Activated CD4-positive, CD25-positive, alpha-beta regulatory T cell treated with anti-CD3 and anti-CD28 coated beads, Interleukin-2, amount 50 U/mL, for 72 hours (primary cell): ENCODE measurements around the gene PTPRCAP.
A peak's percentile ranks its signal among the peaks of the same experiment; 100 is the strongest.

Experiments used
- DNase-seq: peaks from one replicate; pipeline ENCODE4 v3.0.0; 2021

The PTPRCAP gene

DNA sequence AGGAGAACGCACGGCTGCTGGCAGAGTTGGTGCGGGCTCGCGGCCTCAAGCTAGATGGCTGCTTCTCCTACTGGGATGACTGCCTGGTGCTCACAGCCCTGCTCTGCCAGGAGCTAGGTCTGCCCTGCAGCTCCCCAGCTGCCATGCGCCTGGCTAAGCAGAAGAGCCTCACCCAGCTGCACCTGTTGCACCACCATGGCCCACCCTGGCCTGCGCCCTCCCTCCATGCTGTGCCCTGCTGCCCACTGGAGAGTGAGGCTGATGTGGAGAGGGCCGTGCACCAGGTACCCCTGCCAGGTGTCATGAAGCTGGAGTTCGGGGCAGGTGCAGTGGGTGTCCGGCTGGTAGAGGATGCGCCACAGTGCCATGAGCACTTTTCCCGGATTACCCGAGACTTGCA is 14.0 kb downstream of the PTPRCAP start:
- DNase-seq = no peak

DNA sequence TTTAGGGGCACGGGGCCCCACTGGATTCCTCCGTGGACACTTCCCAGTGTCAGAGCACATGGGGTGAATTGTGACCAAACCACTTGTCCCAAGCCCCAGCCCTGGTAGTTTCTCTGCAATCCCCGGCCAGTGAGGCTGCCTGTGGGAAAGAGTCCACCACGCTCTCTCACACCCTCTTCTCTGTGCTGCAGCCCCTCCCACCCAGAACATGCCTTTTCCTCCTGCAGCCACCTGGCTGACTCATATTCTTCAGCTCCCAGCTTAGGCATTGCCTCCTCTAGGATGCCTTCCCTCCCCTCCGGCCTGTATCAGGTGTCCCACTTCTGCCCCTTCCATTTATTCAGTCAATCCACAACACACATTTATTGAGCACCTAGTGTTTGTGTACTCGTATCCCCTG is 14.6 kb downstream of the PTPRCAP start:
- no peak for DNase-seq

- no peak for DNase-seq
Measured at GRCh38 chr11:67421430-67422031, 16.0 kb downstream of the PTPRCAP start.

GRCh38 chr11:67420646-67421429 is 16.6 kb downstream of the PTPRCAP start:
- peak; percentile 99 for DNase-seq

- no peak for DNase-seq
Measured at GRCh38 chr11:67420147-67420645, 17.3 kb downstream of the PTPRCAP start.

- DNase-seq = no peak
Measured at GRCh38 chr11:67419325-67420049, 18.0 kb downstream of the PTPRCAP start.

DNA sequence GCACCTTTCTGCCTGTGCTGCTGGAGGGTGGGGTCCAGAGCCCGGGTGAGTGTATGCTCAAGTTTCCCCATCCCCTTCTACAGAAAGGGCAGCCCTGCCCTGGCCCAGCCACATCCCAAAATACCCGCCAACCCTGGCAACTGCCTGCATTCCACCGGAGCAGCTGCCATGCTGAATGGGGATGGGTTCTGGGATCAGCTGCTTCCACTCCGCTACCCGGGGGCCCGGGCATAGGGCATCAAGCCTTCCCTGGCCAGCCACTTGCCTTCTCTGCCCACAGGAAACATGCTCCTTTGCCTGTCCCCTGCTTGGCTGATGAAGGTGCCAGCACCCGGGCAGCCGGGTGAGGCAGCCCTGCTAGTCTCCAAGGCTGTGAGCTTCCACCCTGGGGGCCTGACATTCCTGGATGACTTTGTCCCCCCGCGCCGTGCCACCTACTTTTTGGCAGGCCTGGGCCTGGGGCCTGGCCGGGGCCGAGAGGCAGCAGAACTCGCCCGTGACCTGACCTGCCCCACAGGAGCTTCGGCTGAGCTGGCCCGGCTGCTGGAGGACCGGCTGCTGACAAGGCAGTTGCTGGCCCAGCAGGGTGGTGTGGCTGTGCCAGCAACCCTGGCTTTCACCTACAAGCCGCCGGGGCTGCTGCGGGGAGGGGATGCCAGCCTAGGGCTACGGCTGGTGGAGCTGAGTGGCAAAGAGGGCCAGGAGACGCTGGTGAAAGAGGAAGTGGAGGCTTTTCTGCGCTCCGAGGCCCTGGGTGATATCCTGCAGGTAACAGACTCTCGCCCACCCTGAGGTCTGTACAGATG is 18.8 kb downstream of the PTPRCAP start:
- no peak for DNase-seq

DNA sequence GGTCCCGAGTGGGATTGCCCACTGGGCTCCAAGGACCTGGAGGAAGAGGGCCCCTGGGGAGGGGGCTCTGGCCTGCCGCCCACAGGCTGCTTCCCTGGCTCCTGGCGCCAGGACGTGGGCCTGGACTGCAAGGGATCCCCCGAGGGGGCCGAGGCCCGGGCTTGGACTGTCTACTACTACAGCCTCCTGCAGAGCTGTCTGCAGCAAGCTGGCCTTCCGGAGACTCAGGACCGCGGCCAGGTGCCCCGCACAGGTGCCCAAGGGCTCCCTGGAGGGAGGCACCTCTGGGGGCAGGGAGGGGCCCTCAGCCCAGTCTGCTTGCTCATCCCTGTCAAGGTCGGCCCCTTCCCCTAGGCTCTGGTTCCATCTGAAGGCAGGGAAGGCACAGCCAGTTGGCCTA is 20.1 kb downstream of the PTPRCAP start:
- no peak for DNase-seq

DNA sequence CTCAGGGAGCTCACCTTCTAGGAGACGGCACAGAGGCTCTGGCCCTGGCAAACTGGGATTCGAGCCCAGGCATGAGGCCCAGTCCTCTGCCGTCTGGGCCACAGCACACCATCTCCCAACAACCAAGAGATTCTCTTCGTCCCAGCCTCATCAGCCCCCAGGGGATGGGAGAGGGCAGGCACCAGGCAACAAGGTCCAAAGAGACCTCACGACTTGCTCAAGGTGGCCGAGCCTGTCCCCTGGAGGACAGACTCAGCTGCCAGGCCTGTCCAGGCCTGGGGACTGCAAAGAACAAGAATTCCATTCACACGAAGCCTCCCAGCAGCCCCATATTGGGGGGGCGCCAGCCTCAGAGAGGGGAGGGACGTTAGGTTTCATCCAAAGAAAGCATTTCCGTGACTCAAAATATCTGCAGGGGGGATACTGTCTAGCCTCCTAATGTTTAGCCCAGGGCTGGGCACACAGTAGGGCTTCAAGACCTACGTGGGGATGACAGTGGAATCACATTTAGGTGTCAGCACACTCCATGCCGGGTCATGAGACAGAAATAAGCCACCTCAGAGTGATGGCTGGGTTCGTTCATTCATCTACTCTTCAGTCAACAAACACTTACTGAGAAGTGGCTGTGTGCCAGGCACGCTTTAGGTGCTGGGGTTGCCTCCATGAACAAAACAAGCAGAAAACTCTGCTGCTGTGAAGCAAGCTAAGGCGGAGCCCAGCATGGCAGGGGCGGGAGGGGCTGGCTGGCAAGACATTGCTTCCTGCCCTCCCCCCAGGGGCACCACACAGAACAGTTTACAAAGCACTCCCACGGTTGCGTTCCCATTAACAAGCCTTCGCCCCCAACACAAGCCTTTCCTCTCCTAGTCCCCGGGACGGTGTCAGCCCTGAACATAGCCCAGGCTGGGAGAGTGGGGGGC is 20.8 kb downstream of the PTPRCAP start:
- DNase-seq = no peak

GRCh38 chr11:67415501-67416304 is 21.8 kb downstream of the PTPRCAP start, which contains the start of gene CARNS1:
Gene CARNS1 (plus strand): TSS chr11:67415678. CDS start chr11:67416200, 522 bp downstream.
- DNase-seq = no peak

- DNase-seq = no peak
Measured at GRCh38 chr11:67413266-67413849, 24.1 kb downstream of the PTPRCAP start.

GRCh38 chr11:67412495-67413179 is 24.8 kb downstream of the PTPRCAP start:
- DNase-seq = no peak

DNA sequence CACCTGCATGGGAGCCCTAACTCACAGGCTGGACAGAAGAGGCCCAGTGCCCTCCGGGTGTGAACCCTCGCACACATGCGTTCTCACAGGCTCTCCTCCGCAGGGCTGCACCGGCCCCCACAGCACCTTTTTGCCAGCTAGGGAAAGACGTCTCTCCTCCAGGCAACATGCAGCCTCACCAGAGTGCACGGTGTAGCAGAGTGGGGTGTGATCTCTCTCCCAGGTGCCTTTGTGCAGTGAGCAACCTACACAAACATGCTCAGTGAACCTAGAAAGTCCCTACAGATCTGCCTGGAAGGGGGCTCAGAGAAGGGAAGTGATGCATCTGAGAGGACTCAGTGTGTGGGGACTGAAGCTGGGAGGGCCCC is 25.7 kb downstream of the PTPRCAP start:
- DNase-seq = no peak

DNA sequence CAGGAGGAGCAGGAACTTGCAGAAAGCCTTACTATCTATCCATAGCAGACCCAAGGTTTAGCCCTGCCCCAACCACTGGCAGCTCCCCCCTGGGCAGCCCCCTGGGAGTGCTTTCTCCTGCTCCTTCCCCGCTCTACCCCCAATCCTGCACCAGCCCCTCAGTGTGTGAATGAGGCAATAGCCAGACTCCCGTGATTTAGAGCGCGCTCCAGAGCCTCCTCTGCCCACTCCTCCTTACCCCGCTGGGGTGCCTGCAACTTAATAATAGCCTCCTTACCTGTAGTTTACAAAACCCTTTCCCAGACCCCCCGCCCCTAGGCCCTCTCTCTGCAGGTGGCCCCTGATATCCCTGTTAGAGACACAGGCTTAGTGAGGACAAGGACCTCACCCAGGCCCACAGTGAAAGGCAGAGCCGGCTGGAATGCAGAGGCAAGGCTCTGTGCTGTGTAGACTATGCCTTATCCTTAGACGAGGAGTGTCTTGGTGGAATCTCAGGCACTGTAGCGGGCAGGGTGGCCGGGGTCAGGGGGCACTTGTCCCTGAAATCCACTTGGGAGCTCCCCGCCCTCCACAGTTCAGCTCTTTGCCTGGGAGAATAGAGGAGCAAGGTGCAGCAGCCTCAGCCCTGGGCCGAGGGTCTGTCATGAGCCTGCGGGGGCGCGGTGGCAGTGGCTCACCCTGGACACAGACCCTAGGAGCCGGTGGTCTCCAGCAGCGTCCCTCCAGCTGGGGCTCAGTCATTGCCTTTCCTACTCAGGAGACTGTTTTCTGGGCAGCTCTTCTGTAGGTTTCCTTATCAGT is 26.3 kb downstream of the PTPRCAP start:
- DNase-seq = no peak

- DNase-seq = no peak
Measured at GRCh38 chr11:67410369-67410831, 27.1 kb downstream of the PTPRCAP start.

DNA sequence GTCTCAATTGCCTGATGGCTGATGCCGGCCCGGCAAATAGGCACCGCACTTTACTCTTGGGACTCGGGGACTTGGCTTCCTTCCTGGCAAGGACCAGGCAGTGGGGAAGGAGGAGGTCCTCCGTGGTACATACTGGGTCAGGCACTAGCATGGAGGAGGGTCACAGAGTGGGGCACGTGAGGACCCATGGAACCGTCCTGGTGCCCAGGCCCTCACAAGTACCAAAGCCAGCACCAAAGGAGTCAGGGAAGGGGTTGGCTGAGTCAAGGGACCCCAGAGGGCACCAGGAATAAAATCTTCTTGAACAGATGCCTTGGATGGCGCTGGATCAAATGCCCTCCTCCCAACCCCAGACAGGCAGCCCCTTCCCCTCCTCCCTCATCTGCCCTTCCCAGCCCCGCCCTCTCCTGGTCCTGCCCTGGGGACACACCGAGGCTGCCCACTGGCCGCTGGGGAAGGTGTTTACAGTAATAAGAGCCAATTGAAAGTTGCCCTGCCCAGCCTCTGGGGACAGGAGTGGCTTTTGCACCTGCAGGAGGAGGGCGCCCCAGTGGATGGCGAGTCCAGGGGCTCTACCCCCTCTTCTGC is 27.6 kb downstream of the PTPRCAP start:
- no peak for DNase-seq

DNA sequence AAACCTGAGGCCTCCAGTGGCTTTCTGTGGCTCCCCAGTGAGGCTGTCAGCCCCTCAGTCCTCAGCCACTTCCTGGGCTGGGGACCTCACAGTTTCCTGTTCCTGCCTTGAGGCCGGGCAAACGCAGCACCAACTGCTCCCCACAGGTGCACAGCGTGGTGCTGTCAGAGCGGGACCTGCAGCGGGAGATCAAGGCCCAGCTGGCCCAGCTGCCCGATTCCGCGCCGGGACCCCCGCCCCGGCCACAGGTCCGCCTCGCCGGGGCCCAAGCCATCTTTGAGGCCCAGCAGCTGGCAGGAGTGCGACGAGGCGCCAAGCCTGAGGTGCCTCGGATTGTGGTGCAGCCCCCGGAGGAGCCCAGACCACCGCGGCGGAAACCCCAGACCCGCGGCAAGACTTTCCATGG is 28.2 kb downstream of the PTPRCAP start:
- peak; percentile 65 for DNase-seq

GRCh38 chr11:67408437-67409200 is 28.9 kb downstream of the PTPRCAP start:
- DNase-seq = no peak
